ENCODE results near the gene RHOT2. TPM values are rescaled to one million over a fixed set of nuclear protein-coding genes. Genes with fewer than 3 reads are reported as not detected.

Gene RHOT2
- total and polyA plus RNA-seq, 2 of the 8 experiments (the other 6 are each of a cell fraction or from before 2014, with no cell fraction given): 149 to 194 TPM

GRCh38 chr16:706189-707061 lies 38.5 kb downstream of the RHOT2 start:
- H3K27ac ChIP-seq (ENCODE audit: low read depth, low read length): no peak overlapping the region
- peaks cover 52 to 86% (median 72%) of the 10 kb centered on the region in 4 experiments for H3K27me3 ChIP-seq (replicated peaks in 1 of 4; ENCODE audit: control insufficient read depth in 3 of 4, extremely low read depth in 1 of 4, insufficient read depth in 3 of 4, low read length in 3 of 4)
- no peak overlapping the region for H3K56ac ChIP-seq (replicated peaks; ENCODE audit: insufficient read length, low read depth, low read length)
- H4K8ac ChIP-seq (ENCODE audit: extremely low read depth, insufficient read depth, low read length): peak overlapping the region; percentile 85
- no peak overlapping the region for H3K14ac ChIP-seq (ENCODE audit: insufficient read length)
- H3K9ac ChIP-seq (replicated peaks in 1 of 4; ENCODE audit: extremely low read depth in 1 of 4, low read depth in 3 of 4, low read length in 3 of 4): no peak overlapping the region
- peaks cover 0 to 9% (median 5%) of the 10 kb centered on the region in 4 experiments; a peak in 4 of 7 replicates for H3K4me1 ChIP-seq (replicated peaks in 1 of 4; ENCODE audit: control insufficient read depth in 3 of 4, insufficient read depth in 4 of 4, low read length in 3 of 4)
- no peaks in the 10 kb centered on the region for H3K79me2 ChIP-seq (ENCODE audit: control insufficient read depth in 1 of 2, insufficient read depth in 2 of 2, low read length in 2 of 2)
- H2BK120ac ChIP-seq (replicated peaks; ENCODE audit: low read depth, low read length): no peak overlapping the region
- ChIA-PET POLR2A (ENCODE audit: partially characterized antibody) (interaction anchor here (0.7 to 20.9 kb wide), 11 partner anchors 10 to 795 kb away, joined by 3 to 353 read pairs (median 4); partner anchors contain the start of genes ANTKMT, CCDC78, CIAO3 and HAGHL), CTCF (ENCODE audit: partially characterized antibody) (interaction anchor here (0.8 to 33.4 kb wide), 9 partner anchors 9 to 351 kb away, joined by 3 to 977 read pairs (median 5); partner anchors contain the start of genes ANTKMT, CCDC78, CHTF18 and CIAO3)
- peaks cover 12% of the 10 kb centered on the region; the same call in 1 of the 2 replicates for H3K23me2 ChIP-seq (ENCODE audit: low read depth, low read length)
- FAIRE-seq (no peak), DNase-seq (ENCODE audit: low read depth in 1 of 2, low spot score in 2 of 2) (peak in 1 of 2 experiments; percentile 71)
- H2AFZ ChIP-seq (ENCODE audit: low read length): no peak overlapping the region
- H3K23ac ChIP-seq (ENCODE audit: insufficient read length): no peak overlapping the region
- H2BK12ac ChIP-seq (ENCODE audit: low read depth, low read length): no peak overlapping the region
- no peaks in the 10 kb centered on the region for H3K79me1 ChIP-seq (ENCODE audit: low read depth, low read length)
- H3K9me3 ChIP-seq (ENCODE audit: insufficient read depth in 2 of 2, low read depth in 1 of 2, low read length in 1 of 2): no peaks in the 10 kb centered on the region
- no peak overlapping the region for H3K18ac ChIP-seq (ENCODE audit: extremely low read depth, low read length)
- peak overlapping the region; percentile 34 to 69 (median 50) for H3K4me3 ChIP-seq (ENCODE audit: extremely low read depth in 1 of 4, insufficient read depth in 2 of 4, low read depth in 3 of 4, low read length in 4 of 4)
- H2BK20ac ChIP-seq (ENCODE audit: low read length): no peak overlapping the region
- no peak overlapping the region for H4K5ac ChIP-seq (ENCODE audit: insufficient read length, low read depth, low read length)
- H3K4ac ChIP-seq (replicated peaks; ENCODE audit: insufficient read length, low read depth, low read length): no peak overlapping the region
- peak overlapping the region; percentile 66 to 92 for H3K4me2 ChIP-seq (ENCODE audit: insufficient read depth in 1 of 2, low read depth in 2 of 2, low read length in 2 of 2)
- 17% methylated on average over 29 of the region's 49 CpGs; no CpG with 5 or more reads in 1 of the 2 experiments for WGBS, 2 experiments (ENCODE audit: extremely low coverage in 1 of 2, insufficient coverage in 1 of 2, insufficient read length in 1 of 2, insufficient replicate concordance in 2 of 2, low coverage in 1 of 2, low lambda C conversion rate in 2 of 2, missing lambda C conversion rate in 1 of 2)
- no peak overlapping the region for H2AK5ac ChIP-seq (ENCODE audit: low read depth, low read length)
- H4K20me1 ChIP-seq (replicated peaks in 1 of 2; ENCODE audit: control insufficient read depth in 1 of 2, insufficient read depth in 2 of 2, low read length in 2 of 2): peaks cover 7 to 23% of the 10 kb centered on the region in 2 experiments
- H3K36me3 ChIP-seq (ENCODE audit: control insufficient read depth in 2 of 4, insufficient read depth in 4 of 4, low read length in 3 of 4): no peaks in the 10 kb centered on the region
- no peak overlapping the region for H2BK15ac ChIP-seq (ENCODE audit: low read length)
- no peak overlapping the region for H2BK5ac ChIP-seq (ENCODE audit: low read depth, low read length)
- H4K91ac ChIP-seq (replicated peaks; ENCODE audit: insufficient read length, low read length): no peak overlapping the region
- TF ChIP-seq NRF1 (IDR thresholded peaks at IDR 0.05; ENCODE audit: low read depth, low read length) (no peak), BRCA1 (IDR thresholded peaks at IDR 0.05; ENCODE audit: low read depth, low read length) (no peak), SP1 (IDR thresholded peaks at IDR 0.05; ENCODE audit: low read depth, low read length) (no peak), RBBP5 (IDR thresholded peaks at IDR 0.05; ENCODE audit: borderline replicate concordance, low read depth, low read length) (no peak), USF2 (IDR thresholded peaks at IDR 0.05; ENCODE audit: low read length) (no peak), ASH2L (IDR thresholded peaks at IDR 0.05; ENCODE audit: low read length) (peak; percentile 39), TAF1 (IDR thresholded peaks at IDR 0.05; ENCODE audit: low read depth, low read length) (no peak), EZH2 (IDR thresholded peaks at IDR 0.05; ENCODE audit: low read depth, low read length, severe bottlenecking) (peak; percentile 57)

Data from H1 (cell line).